PFSK-1 (cell line): Measurements from ENCODE around the gene TYROBP.

Experiments
- FOXP2 ChIP-seq: optimal IDR thresholded peaks from 2 replicates; pipeline ENCODE3; 2011; ENCODE audit warnings: borderline replicate concordance, control low read depth, inconsistent platforms; ENCODE audit not compliant: insufficient read depth; ENCODE audit errors: extremely low read length, extremely low read depth
- POLR2AphosphoS5 ChIP-seq: IDR thresholded peaks from 2 replicates; pipeline ENCODE4 v1.6.1; 2012; ENCODE audit warnings: low read depth, mild to moderate bottlenecking, control low read depth, low read length, moderate library complexity
- REST ChIP-seq, 2 experiments: IDR thresholded peaks; 2 replicates each; pipeline versions ENCODE4 v1.6.1 to v1.8.0; 2011 to 2012; ENCODE audit warnings: low read depth in 2 of 2, low read length in 2 of 2, control low read depth in 1 of 2, inconsistent platforms in 1 of 2, mild to moderate bottlenecking in 1 of 2, moderate library complexity in 1 of 2; ENCODE audit not compliant: insufficient read depth in 1 of 2
- SIN3A ChIP-seq: IDR thresholded peaks from 2 replicates; pipeline ENCODE4 v1.6.1; 2012; ENCODE audit warnings: mild to moderate bottlenecking, low read length, moderate library complexity, borderline replicate concordance; ENCODE audit not compliant: insufficient read depth
- TAF1 ChIP-seq: IDR thresholded peaks from 2 replicates; pipeline ENCODE4 v1.6.1; 2012; ENCODE audit warnings: low read length, control low read depth, borderline replicate concordance; ENCODE audit not compliant: insufficient read depth

TYROBP gene

GRCh38 chr19:35885225-35885738, 22.8 kb downstream of the TYROBP start:
- TF ChIP-seq TAF1 (no peak), FOXP2 (no peak), SIN3A (no peak), POLR2AphosphoS5 (no peak), REST (IDR thresholded peaks at IDR 0.05; ENCODE audit: insufficient read depth in 1 of 2, low read depth in 2 of 2, low read length in 2 of 2) (no peak)

GRCh38 chr19:35883882-35884281, 24.2 kb downstream of the TYROBP start:
- TF ChIP-seq FOXP2 (no peak), REST (IDR thresholded peaks at IDR 0.05; ENCODE audit: insufficient read depth in 1 of 2, low read depth in 2 of 2, low read length in 2 of 2) (no peak), TAF1 (no peak), POLR2AphosphoS5 (no peak), SIN3A (no peak)

GRCh38 chr19:35882114-35882832, 25.8 kb downstream of the TYROBP start:
- TF ChIP-seq REST (IDR thresholded peaks at IDR 0.05; ENCODE audit: insufficient read depth in 1 of 2, low read depth in 2 of 2, low read length in 2 of 2) (peak in 1 of 2 experiments; percentile 48; a peak in 2 of 4 replicates), POLR2AphosphoS5 (no peak), SIN3A (no peak), TAF1 (no peak)

- TF ChIP-seq POLR2AphosphoS5 (no peak), REST (IDR thresholded peaks at IDR 0.05; ENCODE audit: insufficient read depth in 1 of 2, low read depth in 2 of 2, low read length in 2 of 2) (peak; percentile 99 to 100), TAF1 (no peak), FOXP2 (peak; percentile 67), SIN3A (peak; percentile 97; the same call in 1 of the 2 replicates)
Measured at GRCh38 chr19:35879770-35880317, 28.3 kb downstream of the TYROBP start.
